ENCODE data around the gene TBC1D22A.

DNA sequence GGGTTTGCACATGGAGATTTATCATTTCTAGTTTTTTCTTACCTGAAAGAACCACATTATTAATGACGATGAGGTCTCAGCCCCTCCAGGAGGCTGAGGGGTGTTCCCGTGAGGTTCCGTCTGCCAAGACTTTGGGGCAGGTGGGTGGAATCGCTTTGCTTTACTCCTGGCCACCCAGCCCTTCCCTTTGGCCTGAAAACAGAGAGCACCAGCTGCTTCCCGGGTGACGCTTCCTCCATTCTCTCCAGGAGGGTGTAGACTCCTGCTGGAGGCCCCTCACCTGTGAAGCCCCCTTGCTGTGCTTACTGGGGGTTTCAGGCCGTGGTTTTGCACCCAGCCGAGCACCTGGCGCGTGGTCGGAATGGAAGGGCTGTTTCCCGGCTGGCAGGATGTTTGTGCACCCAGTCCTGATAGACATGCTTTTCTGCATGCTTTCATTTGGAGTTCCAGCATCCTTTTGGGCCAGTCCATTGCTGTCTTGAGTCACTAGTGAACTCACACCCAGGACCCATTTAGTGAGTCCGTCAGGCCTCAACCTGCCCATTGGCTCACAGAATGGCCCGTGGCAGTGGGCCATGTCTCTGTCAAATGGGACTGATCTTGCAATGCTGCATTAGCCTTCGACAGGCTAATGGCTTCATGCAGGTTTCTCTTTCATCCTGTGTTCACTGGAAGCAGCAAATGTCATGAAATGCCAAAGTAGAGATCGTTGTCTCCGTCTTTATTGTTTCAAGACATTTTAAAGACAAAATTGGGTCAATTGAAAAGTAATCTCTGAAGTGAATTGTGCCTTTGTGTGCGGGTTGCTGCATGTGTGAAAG is 360.8 kb downstream of the TBC1D22A start:
- TF ChIP-seq POLR2A (IDR thresholded peaks at IDR 0.05): no peak
- TF ChIP-seq, protein P1, sequence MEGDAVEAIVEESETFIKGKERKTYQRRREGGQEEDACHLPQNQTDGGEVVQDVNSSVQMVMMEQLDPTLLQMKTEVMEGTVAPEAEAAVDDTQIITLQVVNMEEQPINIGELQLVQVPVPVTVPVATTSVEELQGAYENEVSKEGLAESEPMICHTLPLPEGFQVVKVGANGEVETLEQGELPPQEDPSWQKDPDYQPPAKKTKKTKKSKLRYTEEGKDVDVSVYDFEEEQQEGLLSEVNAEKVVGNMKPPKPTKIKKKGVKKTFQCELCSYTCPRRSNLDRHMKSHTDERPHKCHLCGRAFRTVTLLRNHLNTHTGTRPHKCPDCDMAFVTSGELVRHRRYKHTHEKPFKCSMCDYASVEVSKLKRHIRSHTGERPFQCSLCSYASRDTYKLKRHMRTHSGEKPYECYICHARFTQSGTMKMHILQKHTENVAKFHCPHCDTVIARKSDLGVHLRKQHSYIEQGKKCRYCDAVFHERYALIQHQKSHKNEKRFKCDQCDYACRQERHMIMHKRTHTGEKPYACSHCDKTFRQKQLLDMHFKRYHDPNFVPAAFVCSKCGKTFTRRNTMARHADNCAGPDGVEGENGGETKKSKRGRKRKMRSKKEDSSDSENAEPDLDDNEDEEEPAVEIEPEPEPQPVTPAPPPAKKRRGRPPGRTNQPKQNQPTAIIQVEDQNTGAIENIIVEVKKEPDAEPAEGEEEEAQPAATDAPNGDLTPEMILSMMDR (IDR thresholded peaks at IDR 0.05 in 4 of 5, conservative IDR thresholded peaks at IDR 0.05 in 1 of 5): no peak

All from gastrocnemius medialis (tissue), 4 donors.